ENCODE data around the gene CD1E.
"Not testable (repeated sequence)": the region's sequence is repeated elsewhere in the genome, so short reads cannot be mapped to it uniquely, and the experiment has no call there.

Gene CD1E

GRCh38 chr1:158353303-158354075, at the start of gene CD1E:
Gene CD1E (plus strand): TSS chr1:158353894. CDS start chr1:158353989, 95 bp downstream.
- no peak for DNase-seq

GRCh38 chr1:158310623-158311022, 43.1 kb upstream of the CD1E start:
- DNase-seq: no peak

DNA sequence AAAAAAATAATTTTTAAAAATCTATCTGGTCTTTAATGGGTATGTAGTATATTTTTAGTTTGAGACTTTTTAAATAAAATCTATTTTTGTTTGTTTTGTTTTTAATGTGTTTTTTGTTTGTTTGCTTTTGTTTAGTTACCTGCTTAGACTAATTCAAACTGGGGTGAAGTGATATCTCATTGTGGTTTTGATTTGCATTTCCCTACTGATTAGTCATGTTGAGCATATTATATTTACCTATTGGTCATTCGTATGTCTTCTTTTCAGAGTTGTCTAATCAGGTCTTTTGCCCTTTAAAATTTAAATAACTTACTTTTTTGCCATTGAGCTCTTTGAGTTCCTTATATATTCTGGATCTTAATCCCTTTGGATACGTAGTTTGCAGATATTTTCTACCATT, 42.6 kb upstream of the CD1E start:
- no peak for DNase-seq

DNA sequence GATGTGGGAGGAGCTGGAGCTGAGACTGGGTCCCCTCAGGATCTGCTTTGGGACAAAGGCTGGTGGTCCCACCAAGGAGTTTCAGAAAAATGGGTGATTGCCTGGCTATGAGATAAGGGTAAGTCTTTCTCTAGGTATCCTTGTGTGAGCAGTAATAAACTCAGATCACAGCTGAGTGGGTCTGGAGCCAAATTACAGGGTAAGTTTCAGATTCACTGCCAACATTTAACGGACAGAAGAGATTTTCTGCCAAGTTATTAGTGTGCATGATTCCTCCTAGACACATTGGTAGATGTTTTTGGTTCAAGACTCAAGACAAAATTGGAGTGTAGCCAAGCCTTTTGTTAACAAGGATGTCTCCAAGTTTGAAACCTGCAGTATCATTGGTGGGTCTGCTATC, 29.8 kb upstream of the CD1E start:
- DNase-seq: peak in 1 of 2 experiments; percentile 19

DNA sequence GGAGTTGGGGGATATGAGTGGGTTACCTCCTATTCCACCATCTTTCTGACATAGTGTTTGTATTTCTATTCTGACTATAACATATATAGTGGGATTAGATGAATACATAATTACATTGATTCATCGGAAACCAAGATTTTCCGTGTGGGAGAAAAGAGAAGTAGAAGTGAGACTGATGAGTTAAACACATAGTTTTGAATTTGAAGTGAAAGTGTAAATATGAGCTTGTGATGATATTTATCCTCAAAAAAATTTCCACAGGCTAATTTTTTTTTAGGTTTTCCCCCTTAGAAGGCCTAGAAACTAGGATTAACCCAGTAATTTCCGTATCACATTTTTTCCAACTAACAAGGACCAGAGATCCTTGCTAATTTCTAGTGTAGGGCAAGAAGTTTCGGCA, 29.3 kb upstream of the CD1E start:
- DNase-seq: no peak

- no peak for DNase-seq
Measured at GRCh38 chr1:158327481-158327880, 26.2 kb upstream of the CD1E start.

- no peak for DNase-seq
Measured at GRCh38 chr1:158328426-158328825, 25.3 kb upstream of the CD1E start.

GRCh38 chr1:158329300-158329699, 24.4 kb upstream of the CD1E start:
- no peak for DNase-seq

- DNase-seq: no peak
Measured at GRCh38 chr1:158329733-158330132, 24.0 kb upstream of the CD1E start.

GRCh38 chr1:158330391-158331105, 23.1 kb upstream of the CD1E start:
- DNase-seq: no peak

DNA sequence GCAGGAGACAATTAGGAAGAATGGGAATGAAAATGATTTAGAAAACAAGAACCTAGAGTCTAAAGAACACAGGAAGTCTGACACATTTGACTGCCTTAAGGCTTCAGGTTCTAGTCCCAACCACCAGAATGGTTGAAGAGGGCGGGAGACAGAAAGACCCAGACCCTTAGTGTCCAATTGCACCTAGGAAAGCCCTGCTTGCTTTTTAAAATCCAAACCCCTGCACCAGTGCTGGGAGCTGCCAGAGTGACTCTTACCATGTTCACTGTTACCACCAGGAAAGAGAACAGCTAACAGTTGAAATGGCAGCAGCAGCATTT, 22.6 kb upstream of the CD1E start:
- DNase-seq: no peak

DNA sequence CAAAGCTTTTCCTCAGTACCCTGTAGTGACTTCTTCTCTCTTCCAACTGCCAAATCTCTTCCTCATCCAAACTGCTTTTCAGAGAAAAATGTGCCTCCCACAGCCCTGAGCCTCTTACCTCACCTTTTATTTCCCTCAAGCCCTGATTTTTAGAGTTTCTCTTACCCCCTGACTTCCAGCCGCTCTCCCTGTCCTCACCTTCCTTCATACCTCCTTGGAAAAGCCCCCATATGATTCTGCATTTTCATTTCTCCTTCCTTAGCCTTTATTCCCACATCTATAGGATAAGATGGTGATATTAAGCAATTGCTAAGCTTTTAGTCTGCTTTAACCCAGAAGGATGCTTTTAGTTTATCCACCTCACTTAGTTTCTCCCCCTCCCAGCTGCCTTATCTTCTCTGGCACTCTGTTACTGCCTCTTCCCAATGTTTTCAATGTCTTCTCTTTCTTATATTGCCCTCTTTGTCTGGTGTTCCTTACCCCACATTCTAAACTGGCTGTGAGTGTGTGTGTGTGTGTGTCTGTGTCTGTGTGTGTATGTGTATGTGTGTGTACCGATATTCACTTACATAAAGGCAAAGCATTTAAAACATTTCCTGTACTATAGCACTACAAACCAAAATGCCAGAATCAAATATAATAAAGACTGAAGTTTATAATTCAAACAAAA, 22.1 kb upstream of the CD1E start, which contains the start of gene CD1B:
CD1B (minus strand) TSS at position 51 of the 670 bp plus-strand sequence. CDS start 108 bp downstream, outside the sequence.
- no peak for DNase-seq

- no peak for DNase-seq
Measured at GRCh38 chr1:158333405-158334155, 20.1 kb upstream of the CD1E start.

DNA sequence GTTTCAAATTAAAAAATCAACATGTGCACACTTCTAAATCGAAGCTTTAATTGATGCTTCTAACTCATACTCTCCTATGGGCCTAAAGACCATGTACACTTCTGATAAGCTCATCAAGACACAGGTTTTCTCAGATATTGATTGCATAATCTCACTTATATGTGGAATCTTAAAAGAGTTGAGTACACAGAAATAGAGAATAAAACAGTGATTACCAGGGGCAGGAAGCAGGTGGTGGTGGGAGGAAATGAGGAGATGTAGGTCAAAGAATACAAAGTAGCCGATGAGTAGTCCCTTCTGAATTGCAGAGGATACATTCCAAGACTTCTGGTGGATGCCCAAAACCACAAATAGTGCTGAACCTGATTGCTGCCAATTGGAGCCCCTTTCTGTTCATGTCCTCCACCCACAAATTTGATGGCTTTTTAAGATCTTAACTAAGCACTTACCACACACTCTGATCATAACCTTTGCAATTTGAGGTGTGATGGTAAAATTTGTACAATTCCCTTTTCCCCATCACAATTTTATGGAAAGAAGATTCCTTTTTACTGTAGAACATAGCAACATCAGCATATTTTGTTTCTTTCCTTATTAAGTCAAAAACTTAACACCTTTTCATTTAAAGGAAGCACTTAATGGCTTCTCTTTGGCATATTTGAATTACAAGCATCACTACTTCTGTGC, 19.0 kb upstream of the CD1E start:
- DNase-seq: no peak

GRCh38 chr1:158335213-158335532, 18.5 kb upstream of the CD1E start:
- no peak for DNase-seq

DNA sequence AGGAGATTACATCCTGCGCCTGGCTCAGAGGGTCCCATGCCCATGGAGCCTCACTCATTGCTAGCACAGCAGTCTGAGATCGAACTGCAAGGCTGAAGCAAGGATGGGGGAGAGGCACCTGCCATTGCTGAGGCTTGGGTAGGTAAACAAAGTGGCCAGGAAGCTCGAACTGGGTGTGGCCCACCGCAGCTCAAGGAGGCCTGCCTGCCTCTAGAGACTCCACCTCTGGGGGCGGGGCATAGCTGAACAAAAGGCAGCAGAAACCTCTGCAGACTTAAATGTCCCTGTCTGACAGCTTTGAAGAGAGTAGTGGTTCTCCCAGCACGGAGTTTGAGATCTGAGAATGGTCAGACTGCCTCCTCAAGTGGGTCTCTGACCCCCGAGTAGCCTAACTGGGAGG, 17.3 kb upstream of the CD1E start:
- not testable (repeated sequence) for DNase-seq

- DNase-seq: not testable (repeated sequence)
Measured at GRCh38 chr1:158348946-158349345, 4.7 kb upstream of the CD1E start.

DNA sequence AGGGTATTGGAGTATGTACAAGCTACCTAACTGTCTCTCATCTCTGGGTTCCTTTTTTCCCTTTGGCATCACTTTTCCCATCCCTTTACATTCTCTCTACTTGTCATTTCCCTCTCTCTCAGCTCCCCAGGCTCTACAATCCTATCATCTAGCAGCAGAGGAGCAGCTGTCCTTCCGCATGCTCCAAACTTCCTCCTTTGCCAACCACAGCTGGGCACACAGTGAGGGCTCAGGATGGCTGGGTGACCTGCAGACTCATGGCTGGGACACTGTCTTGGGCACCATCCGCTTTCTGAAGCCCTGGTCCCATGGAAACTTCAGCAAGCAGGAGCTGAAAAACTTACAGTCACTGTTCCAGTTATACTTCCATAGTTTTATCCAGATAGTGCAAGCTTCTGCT, 561 bp downstream of the CD1E start:
- no peak for DNase-seq

GRCh38 chr1:158355773-158356285, 2.1 kb downstream of the CD1E start:
- DNase-seq: no peak

GRCh38 chr1:158356616-158357015, 2.9 kb downstream of the CD1E start:
- no peak for DNase-seq

GRCh38 chr1:158357441-158357840, 3.7 kb downstream of the CD1E start:
- DNase-seq: no peak

- no peak for DNase-seq
Measured at GRCh38 chr1:158362482-158362881, 8.8 kb downstream of the CD1E start.

All from NCI-H446 (cell line).